ENCODE data around the gene CRIP2. TPM values are rescaled to one million over a fixed set of nuclear protein-coding genes. Genes with fewer than 3 reads are reported as not detected.

CRIP2 gene
- total RNA-seq, 2 donors from 2014 or later = 0.98 to 2.2 TPM

- Mint-ChIP-seq H3K4me3 (no peak overlapping the region), H3K4me1 (ENCODE audit: low read depth in 2 of 2) (no peaks in the 10 kb centered on the region), H3K27ac (no peak overlapping the region), H3K9me3 (no peaks in the 10 kb centered on the region), H3K36me3 (no peaks in the 10 kb centered on the region), H3K27me3 (peaks cover 9 to 16% of the 10 kb centered on the region in 2 donors)
- DNase-seq (ENCODE audit: low spot score) (no peak), ATAC-seq (no peak)
Measured at GRCh38 chr14:105503935-105504692, 29.5 kb downstream of the CRIP2 start.

DNA sequence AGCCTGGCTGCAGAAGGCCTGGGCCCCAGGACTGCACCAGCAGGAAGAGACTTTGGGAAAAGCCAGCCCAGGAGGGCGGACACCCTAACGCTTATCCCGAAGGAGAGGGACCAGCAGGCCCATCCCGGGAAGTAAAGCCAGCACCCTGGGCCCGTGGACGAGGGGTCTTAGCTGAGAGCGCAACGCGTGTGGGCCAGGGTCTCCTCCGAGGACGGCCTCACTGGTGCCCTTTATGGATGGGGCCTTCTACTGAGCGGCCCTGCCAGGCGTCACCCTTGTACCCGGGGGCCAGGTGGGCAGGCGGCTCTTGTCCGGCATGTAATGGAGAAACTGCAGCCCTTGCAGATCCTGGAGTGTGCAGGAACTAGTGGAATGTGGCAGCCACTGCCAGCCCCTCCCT, 30.5 kb downstream of the CRIP2 start:
- H3K4me3 Mint-ChIP-seq = no peak overlapping the region
- no peak overlapping the region for H3K27ac Mint-ChIP-seq
- no peak for DNase-seq (ENCODE audit: low spot score)
- no peaks in the 10 kb centered on the region for H3K4me1 Mint-ChIP-seq (ENCODE audit: low read depth in 2 of 2)
- ATAC-seq = no peak
- no peaks in the 10 kb centered on the region for H3K9me3 Mint-ChIP-seq
- H3K27me3 Mint-ChIP-seq = peaks cover 10 to 16% of the 10 kb centered on the region in 2 donors
- H3K36me3 Mint-ChIP-seq = no peaks in the 10 kb centered on the region

- peaks cover 13 to 23% of the 10 kb centered on the region in 2 donors for H3K27me3 Mint-ChIP-seq
- DNase-seq (ENCODE audit: low spot score) = no peak
- H3K36me3 Mint-ChIP-seq = no peaks in the 10 kb centered on the region
- no peaks in the 10 kb centered on the region for H3K4me1 Mint-ChIP-seq (ENCODE audit: low read depth in 2 of 2)
- H3K4me3 Mint-ChIP-seq = no peak overlapping the region
- H3K27ac Mint-ChIP-seq = no peak overlapping the region
- H3K9me3 Mint-ChIP-seq = no peaks in the 10 kb centered on the region
- no peak for ATAC-seq
Measured at GRCh38 chr14:105507247-105507646, 32.6 kb downstream of the CRIP2 start.

GRCh38 chr14:105508069-105508468, 33.4 kb downstream of the CRIP2 start:
- DNase-seq (ENCODE audit: low spot score) = no peak
- no peaks in the 10 kb centered on the region for H3K36me3 Mint-ChIP-seq
- H3K4me1 Mint-ChIP-seq (ENCODE audit: low read depth in 2 of 2) = no peaks in the 10 kb centered on the region
- peaks cover 13 to 23% of the 10 kb centered on the region in 2 donors for H3K27me3 Mint-ChIP-seq
- no peaks in the 10 kb centered on the region for H3K9me3 Mint-ChIP-seq
- H3K4me3 Mint-ChIP-seq = no peak overlapping the region
- no peak for ATAC-seq
- H3K27ac Mint-ChIP-seq = no peak overlapping the region

DNA sequence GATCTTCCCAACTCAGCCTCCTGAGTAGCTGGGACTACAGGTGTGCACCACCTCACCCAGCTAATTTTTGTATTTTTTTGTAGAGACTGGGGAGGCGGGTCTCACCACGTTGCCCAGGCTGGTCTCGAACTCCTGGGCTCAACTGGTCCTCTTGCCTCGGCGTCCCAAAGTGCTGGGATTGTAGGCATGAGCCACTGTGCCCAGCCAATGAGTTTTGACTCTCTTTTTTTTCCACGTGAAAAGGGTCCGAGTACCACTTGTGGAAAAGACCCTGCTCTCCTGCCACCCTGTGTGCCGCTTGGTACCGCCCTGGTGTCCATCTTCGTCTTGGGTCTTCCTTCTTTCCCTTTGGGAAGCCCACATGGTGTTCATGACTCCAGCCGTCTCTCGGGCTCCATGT, 34.0 kb downstream of the CRIP2 start:
- no peak overlapping the region for H3K27ac Mint-ChIP-seq

DNA sequence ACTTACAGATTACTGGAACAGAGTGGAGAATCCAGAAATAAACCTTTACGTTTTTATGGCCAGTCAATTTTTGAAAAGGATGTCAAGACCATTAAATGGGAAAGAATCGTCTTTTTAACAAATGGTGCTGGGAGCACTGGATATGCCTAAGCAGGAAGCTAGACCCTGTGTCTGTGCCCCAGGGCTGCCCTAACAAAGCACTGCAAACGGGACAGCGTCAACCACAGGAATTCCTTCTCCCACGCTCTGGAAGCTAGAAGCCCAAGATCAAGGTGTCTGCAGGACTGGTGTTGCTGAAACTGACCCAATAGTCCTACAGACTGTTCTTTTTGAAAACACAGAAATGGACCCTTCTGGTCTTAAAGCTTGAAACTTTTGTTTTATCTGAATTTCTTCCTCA, 42.5 kb downstream of the CRIP2 start:
- Mint-ChIP-seq H3K27ac (no peak overlapping the region), H3K4me3 (no peak overlapping the region), H3K36me3 (no peaks in the 10 kb centered on the region), H3K4me1 (ENCODE audit: low read depth in 2 of 2) (no peaks in the 10 kb centered on the region), H3K9me3 (no peaks in the 10 kb centered on the region), H3K27me3 (peaks cover 19 to 37% of the 10 kb centered on the region in 2 donors)
- ATAC-seq = no peak
- no peak for DNase-seq (ENCODE audit: low spot score)

More for the DNA sequence above, 34.0 kb downstream of the CRIP2 start:
- DNase-seq (ENCODE audit: low spot score) = no peak
- Mint-ChIP-seq H3K4me3 (no peak overlapping the region), H3K27me3 (peaks cover 13 to 23% of the 10 kb centered on the region in 2 donors), H3K9me3 (no peaks in the 10 kb centered on the region), H3K36me3 (no peaks in the 10 kb centered on the region), H3K4me1 (ENCODE audit: low read depth in 2 of 2) (no peaks in the 10 kb centered on the region)
- no peak for ATAC-seq

- Mint-ChIP-seq H3K9me3 (no peaks in the 10 kb centered on the region), H3K27ac (no peak overlapping the region), H3K36me3 (no peaks in the 10 kb centered on the region), H3K27me3 (peaks cover 23 to 28% of the 10 kb centered on the region in 2 donors), H3K4me1 (ENCODE audit: low read depth in 2 of 2) (no peaks in the 10 kb centered on the region), H3K4me3 (no peak overlapping the region)
- no peak for DNase-seq (ENCODE audit: low spot score)
- ATAC-seq = no peak
Measured at GRCh38 chr14:105519946-105520698, 45.5 kb downstream of the CRIP2 start.

DNA sequence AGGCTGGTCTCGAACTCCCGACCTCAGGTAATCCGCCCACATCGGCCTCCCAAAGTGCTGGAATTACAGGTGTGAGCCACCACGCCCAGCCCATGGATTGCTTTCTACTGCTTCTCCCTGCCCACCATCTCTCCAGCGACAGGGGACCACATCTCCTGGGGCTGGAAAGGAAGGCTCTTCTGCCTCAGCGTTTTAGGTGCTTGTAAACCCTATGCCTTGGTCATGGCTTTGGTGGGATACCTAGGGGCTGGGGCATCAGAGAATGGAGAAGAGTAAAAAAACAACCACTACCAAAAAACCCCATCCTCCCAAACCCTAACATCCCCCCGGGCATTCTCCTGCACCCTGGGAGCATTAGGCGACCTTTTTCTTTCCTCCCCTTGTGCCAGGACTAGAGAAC, 50.7 kb downstream of the CRIP2 start:
- no peaks in the 10 kb centered on the region for H3K9me3 Mint-ChIP-seq
- no peak overlapping the region for H3K27ac Mint-ChIP-seq
- H3K36me3 Mint-ChIP-seq = no peaks in the 10 kb centered on the region
- DNase-seq (ENCODE audit: low spot score) (no peak), ATAC-seq (no peak)
- peaks cover 9 to 12% of the 10 kb centered on the region in 2 donors for H3K4me1 Mint-ChIP-seq (ENCODE audit: low read depth in 2 of 2)
- H3K4me3 Mint-ChIP-seq = peak overlapping the region; percentile 52
- H3K27me3 Mint-ChIP-seq = peaks cover 3 to 13% of the 10 kb centered on the region in 2 donors

DNA sequence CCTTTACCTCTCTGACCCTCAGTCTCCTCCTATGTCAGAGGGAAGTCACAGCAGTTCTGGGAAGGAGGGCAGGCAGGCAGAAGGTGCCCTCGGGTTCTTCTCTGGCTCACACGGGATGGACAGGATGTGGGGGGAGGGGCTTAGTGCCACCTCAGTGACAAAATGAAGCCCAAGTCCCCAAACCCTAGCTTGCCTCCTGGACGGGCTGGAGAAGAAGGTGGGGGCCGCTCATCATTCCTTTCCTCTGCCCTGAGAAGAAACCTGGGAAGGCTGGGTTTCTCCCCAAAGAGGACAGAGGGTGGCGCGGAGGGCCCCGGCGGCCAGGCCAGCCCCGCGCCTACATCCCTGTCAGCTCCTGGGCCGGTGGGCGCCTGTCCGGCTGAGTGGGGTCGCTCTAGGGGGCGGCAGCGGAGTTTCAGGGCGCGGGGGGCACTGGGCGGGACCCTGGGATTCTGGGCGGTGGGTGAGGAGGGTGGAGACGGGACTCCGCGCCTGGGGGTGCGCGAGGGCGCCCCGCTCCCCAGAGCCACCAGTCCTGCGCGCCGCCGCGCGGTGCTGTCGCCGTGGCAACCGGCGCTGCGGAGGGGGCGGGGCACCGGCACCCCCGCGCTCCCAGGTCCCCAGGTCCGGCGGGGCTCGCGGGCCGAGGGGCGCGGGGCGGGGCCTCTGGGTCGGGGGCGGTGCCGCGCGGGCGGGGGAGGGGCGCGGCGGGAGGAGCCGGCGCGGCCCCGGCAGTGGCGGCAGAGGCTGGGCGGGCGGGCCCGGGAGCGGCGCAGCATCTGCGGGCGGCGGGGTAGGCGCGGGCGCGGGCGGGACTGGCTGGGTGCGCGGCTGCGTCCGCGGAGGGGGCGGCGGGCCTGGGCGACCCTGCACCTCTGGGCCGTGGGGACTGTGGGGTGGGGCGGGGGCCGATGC, 51.5 kb downstream of the CRIP2 start, which contains the start of gene TMEM121:
TMEM121 (plus strand) TSS at position 723 of the 915 bp plus-strand sequence. CDS start 2,252 bp downstream, outside the sequence.
- H3K9me3 Mint-ChIP-seq = no peaks in the 10 kb centered on the region
- peaks cover 0 to 12% of the 10 kb centered on the region in 2 donors for H3K27me3 Mint-ChIP-seq
- ATAC-seq (peak; percentile 25 to 66), DNase-seq (ENCODE audit: low spot score) (no peak)
- H3K4me1 Mint-ChIP-seq (ENCODE audit: low read depth in 2 of 2) = peaks cover 9 to 14% of the 10 kb centered on the region in 2 donors
- H3K36me3 Mint-ChIP-seq = no peaks in the 10 kb centered on the region
- peak within 1 kb of the TSS; percentile 76 for H3K4me3 Mint-ChIP-seq
- H3K27ac Mint-ChIP-seq = no peak within 1 kb of the TSS

DNA sequence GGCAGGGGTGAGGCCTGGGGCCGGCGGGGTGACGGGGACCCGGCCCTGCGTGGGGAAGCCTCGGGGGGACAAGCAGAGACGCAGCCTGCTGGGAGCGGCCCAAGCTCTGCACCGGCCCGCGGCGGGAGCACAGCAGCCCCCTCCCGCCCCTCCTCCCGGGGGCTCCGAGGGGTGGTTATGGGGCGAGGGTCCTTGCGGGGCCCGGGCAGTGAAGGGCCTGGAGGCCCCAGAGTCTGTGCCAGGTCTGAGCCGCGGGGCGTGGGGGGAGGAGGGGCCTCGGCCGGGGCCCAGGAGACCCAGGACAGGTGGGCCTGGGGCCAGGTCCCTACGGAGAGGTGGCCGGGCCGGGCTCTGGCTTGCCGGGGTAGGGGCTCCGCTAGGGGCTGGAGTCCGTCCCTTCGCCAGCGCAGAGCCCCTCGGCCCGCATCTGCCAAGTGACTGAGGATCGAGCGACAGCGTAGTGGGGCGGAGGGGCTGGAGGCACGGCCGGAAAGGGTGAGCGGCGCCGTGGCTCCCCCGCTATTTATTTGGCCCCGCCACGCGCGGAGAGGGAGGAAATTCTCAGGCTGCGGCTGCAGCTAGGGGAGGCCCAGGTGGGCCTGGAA, 52.3 kb downstream of the CRIP2 start:
- H3K4me1 Mint-ChIP-seq (ENCODE audit: low read depth in 2 of 2) = peaks cover 9 to 14% of the 10 kb centered on the region in 2 donors
- H3K4me3 Mint-ChIP-seq = peak overlapping the region; percentile 76
- DNase-seq (ENCODE audit: low spot score) (no peak), ATAC-seq (no peak)
- H3K27ac Mint-ChIP-seq = no peak overlapping the region
- peaks cover 0 to 11% of the 10 kb centered on the region in 2 donors for H3K27me3 Mint-ChIP-seq
- no peaks in the 10 kb centered on the region for H3K9me3 Mint-ChIP-seq
- H3K36me3 Mint-ChIP-seq = no peaks in the 10 kb centered on the region

- H3K4me3 Mint-ChIP-seq = peak overlapping the region; percentile 76
- no peak overlapping the region for H3K27ac Mint-ChIP-seq
- H3K27me3 Mint-ChIP-seq = peaks cover 0 to 7% of the 10 kb centered on the region in 2 donors
- DNase-seq (ENCODE audit: low spot score) (no peak), ATAC-seq (no peak)
- peaks cover 9 to 14% of the 10 kb centered on the region in 2 donors for H3K4me1 Mint-ChIP-seq (ENCODE audit: low read depth in 2 of 2)
- H3K36me3 Mint-ChIP-seq = no peaks in the 10 kb centered on the region
- no peaks in the 10 kb centered on the region for H3K9me3 Mint-ChIP-seq
Measured at GRCh38 chr14:105527381-105527825, 52.8 kb downstream of the CRIP2 start.

- peak; percentile 73 to 86 for ATAC-seq
- peak overlapping the region; percentile 76 for H3K4me3 Mint-ChIP-seq
- H3K9me3 Mint-ChIP-seq = no peaks in the 10 kb centered on the region
- peak; percentile 80 for DNase-seq (ENCODE audit: low spot score)
- no peaks in the 10 kb centered on the region for H3K36me3 Mint-ChIP-seq
- H3K27ac Mint-ChIP-seq = no peak overlapping the region
- peaks cover 9 to 14% of the 10 kb centered on the region in 2 donors for H3K4me1 Mint-ChIP-seq (ENCODE audit: low read depth in 2 of 2)
- H3K27me3 Mint-ChIP-seq = peaks cover 0 to 7% of the 10 kb centered on the region in 2 donors
Measured at GRCh38 chr14:105527826-105528585, 53.4 kb downstream of the CRIP2 start.
